Endothelial cell of umbilical vein (primary cell): ENCODE results near the gene TJP3. TPM values are rescaled to one million over a fixed set of nuclear protein-coding genes. Genes with fewer than 3 reads are reported as not detected.

ENCODE experiments used
- BruUV-seq: library from RNA; stranded (reverse); fragments of 400-500 nt; replicated peaks from 2 replicates; lab custom pipeline; 2021; lab: Mats Ljungman, UMichigan
- CTCF ChIA-PET: fragments of 300-600, 350-600 bp; sonication (Branson Sonifier 250); formaldehyde crosslinking; loops from one replicate; lab custom pipeline; 2021; ENCODE audit warnings: antibody characterized with exemption, inconsistent platforms; lab: Charles Lee
- POLR2A ChIA-PET: fragments of 300-600, 350-600 bp; sonication (Branson Sonifier 250); formaldehyde crosslinking; loops from one replicate; lab custom pipeline; 2021; ENCODE audit warnings: antibody characterized with exemption, inconsistent platforms; lab: Charles Lee
- DNase-seq: peaks from one replicate; pipeline ENCODE4 v3.0.0-alpha.2; 2011; ENCODE audit warnings: low read depth, low spot score
- FAIRE-seq: peaks from 2 replicates; lab custom pipeline; 2011; peaks lifted over from hg19 to GRCh38; lab: Jason Lieb, UNC
- H2AFZ ChIP-seq: 2 replicates; pipeline ENCODE4 v1.6.0; 2012; ENCODE audit warnings: low read depth, low read length, control low read depth, inconsistent platforms
- H3K27ac ChIP-seq: 2 replicates; pipeline ENCODE4 v1.5.1; 2011; ENCODE audit warnings: low read depth, mild to moderate bottlenecking, control low read depth, low read length, moderate library complexity; ENCODE audit not compliant: insufficient read depth
- H3K27me3 ChIP-seq, 2 experiments: 2 replicates each; pipeline versions ENCODE4 v1.6.0 to v1.6.1; 2011; ENCODE audit warnings: low read length in 2 of 2, mixed read lengths in 1 of 2; ENCODE audit not compliant: control insufficient read depth in 2 of 2, insufficient read depth in 2 of 2
- H3K36me3 ChIP-seq, 2 experiments: 2 replicates in 1 of 2; 3 replicates in 1 of 2; pipeline ENCODE4 v1.5.1; 2011; ENCODE audit warnings: low read length in 2 of 2, mild to moderate bottlenecking in 1 of 2, moderate library complexity in 1 of 2; ENCODE audit not compliant: control insufficient read depth in 2 of 2, insufficient read depth in 2 of 2; ENCODE audit errors: extremely low read depth in 1 of 2
- H3K4me1 ChIP-seq: 3 replicates; pipeline ENCODE4 v1.5.1; 2011; ENCODE audit warnings: mild to moderate bottlenecking, low read length; ENCODE audit not compliant: control insufficient read depth, insufficient read depth; ENCODE audit errors: extremely low read depth
- H3K4me2 ChIP-seq: 2 replicates; pipeline ENCODE4 v1.6.1; 2011; ENCODE audit warnings: low read length, control low read depth, mixed read lengths; ENCODE audit not compliant: insufficient read depth
- H3K4me3 ChIP-seq, 3 experiments: fragments of 200-600 bp in 1 of 3; sonication (generic), shearing (Covaris generic) in 1 of 3; replicated peaks in 1 of 3; 2 replicates each; pipeline ENCODE4 v1.5.1; 2011 to 2016; ENCODE audit warnings: control low read depth in 3 of 3, low read length in 3 of 3, mild to moderate bottlenecking in 2 of 3, inconsistent platforms in 1 of 3, low read depth in 1 of 3, moderate library complexity in 1 of 3; ENCODE audit not compliant: insufficient read depth in 1 of 3
- H3K79me2 ChIP-seq: 2 replicates; pipeline ENCODE4 v1.6.0; 2012; ENCODE audit warnings: low read length, inconsistent platforms; ENCODE audit not compliant: control insufficient read depth, insufficient read depth
- H3K9ac ChIP-seq: replicated peaks from 2 replicates; pipeline ENCODE3; 2011; ENCODE audit warnings: low read length, control low read depth; ENCODE audit not compliant: insufficient read depth; ENCODE audit errors: extremely low read depth
- H3K9me1 ChIP-seq: replicated peaks from 3 replicates; pipeline ENCODE4 v1.6.0; 2011; ENCODE audit warnings: mild to moderate bottlenecking, low read length; ENCODE audit not compliant: control insufficient read depth, insufficient read depth; ENCODE audit errors: extremely low read depth
- H3K9me3 ChIP-seq: replicated peaks from 2 replicates; pipeline ENCODE4 v1.5.1; 2012; ENCODE audit warnings: low read length, inconsistent platforms; ENCODE audit not compliant: control insufficient read depth, insufficient read depth
- H4K20me1 ChIP-seq: replicated peaks from 2 replicates; pipeline ENCODE3; 2011; ENCODE audit warnings: mild to moderate bottlenecking, low read length; ENCODE audit not compliant: control insufficient read depth, insufficient read depth; ENCODE audit errors: extremely low read depth
- CTCF ChIP-seq, 2 donors: IDR thresholded peaks; 1 replicate in 1 of 2; 2 replicates in 1 of 2; pipeline ENCODE4 v1.5.1; 2011; ENCODE audit warnings: low read length in 2 of 2, mild to moderate bottlenecking in 2 of 2, moderate library complexity in 2 of 2, control low read depth in 1 of 2, inconsistent platforms in 1 of 2, low read depth in 1 of 2; ENCODE audit not compliant: insufficient read depth in 1 of 2; ENCODE audit errors: extremely low read depth in 1 of 2
- EZH2 ChIP-seq: IDR thresholded peaks from 2 replicates; pipeline ENCODE4 v1.6.1; 2012; ENCODE audit warnings: borderline replicate concordance, low read depth, mild to moderate bottlenecking, moderate library complexity, low read length, inconsistent platforms; ENCODE audit not compliant: severe bottlenecking
- FOS ChIP-seq: IDR thresholded peaks from 2 replicates; pipeline ENCODE4 v1.6.1; 2011; ENCODE audit warnings: mild to moderate bottlenecking, low read length, moderate library complexity, borderline replicate concordance; ENCODE audit not compliant: insufficient read depth
- GATA2 ChIP-seq: IDR thresholded peaks from 2 replicates; pipeline ENCODE4 v1.7.0; 2011; ENCODE audit warnings: low read depth, mild to moderate bottlenecking, moderate library complexity, mixed read lengths, low read length; ENCODE audit not compliant: insufficient read length, insufficient read depth
- JUN ChIP-seq: IDR thresholded peaks from 2 replicates; pipeline ENCODE4 v1.6.1; 2011; ENCODE audit warnings: borderline replicate concordance, low read depth; ENCODE audit not compliant: insufficient read length, insufficient read depth
- MAX ChIP-seq: IDR thresholded peaks from 2 replicates; pipeline ENCODE4 v1.6.1; 2011; ENCODE audit not compliant: insufficient read depth, insufficient read length
- MYC ChIP-seq: IDR thresholded peaks from one replicate; pipeline ENCODE4 v1.6.1; 2011; ENCODE audit warnings: mild to moderate bottlenecking, low read depth, low read length
- POLR2A ChIP-seq: IDR thresholded peaks from 2 replicates; pipeline ENCODE4 v1.6.1; 2012; ENCODE audit warnings: low read depth, mild to moderate bottlenecking, control low read depth, low read length
- POLR2AphosphoS5 ChIP-seq: IDR thresholded peaks from 2 replicates; pipeline ENCODE4 v1.6.1; 2012; ENCODE audit warnings: low read depth, mild to moderate bottlenecking, control low read depth, low read length, moderate library complexity; ENCODE audit not compliant: insufficient read depth
- dilution Hi-C: fragments of 300-500 bp; cut with MboI; formaldehyde crosslinking; loops from one replicate; pipeline ENCODE4 v1.15.0; 2019; ENCODE audit warnings: low sequenced_read_pairs; ENCODE audit not compliant: extremely low pct_ligation_motif_present
- intact Hi-C: fragments of 100-400 bp; cut with micrococcal nuclease; formaldehyde crosslinking; loops from one replicate; pipeline ENCODE4 v1.10.0; 2022
- polyA plus RNA-seq, 4 experiments: library from polyadenylated mRNA; depleted of rRNA in 3 of 4; stranded (reverse) in 3 of 4; unstranded in 1 of 4; fragments of >200 nt; gene quantifications; 2 replicates each; pipeline versions ENCODE4 v1.2.1 to v1.2.3, GENCODE V29; 2011 to 2012; ENCODE audit warnings: missing spikeins in 1 of 4
- total RNA-seq: library from RNA; stranded (reverse); gene quantifications from 2 replicates; pipeline ENCODE4 v1.2.3, GENCODE V29; 2021

Gene TJP3
- total and polyA plus RNA-seq, 2 donors (not counting 3 experiments of a cell fraction or from before 2014, with no cell fraction given): 0.10 TPM; not detected in 1

- CTCF ChIA-PET: interaction anchor here (0.8 to 1.0 kb wide), 3 partner anchors 17 to 208 kb away, joined by 3 to 5 read pairs (median 3); no protein-coding TSS in a partner anchor
- Histone ChIP-seq H3K9ac (no peak overlapping the region), H3K79me2 (no peaks in the 10 kb centered on the region), H2AFZ (no peak overlapping the region), H3K27me3 (no peaks in the 10 kb centered on the region), H3K27ac (no peak overlapping the region), H3K36me3 (no peaks in the 10 kb centered on the region), H3K9me3 (peaks cover 2% of the 10 kb centered on the region), H3K9me1 (no peaks in the 10 kb centered on the region), H4K20me1 (no peaks in the 10 kb centered on the region), H3K4me3 (no peak overlapping the region), H3K4me2 (no peak overlapping the region), H3K4me1 (no peaks in the 10 kb centered on the region)
- dilution Hi-C loops (no loop called here), intact Hi-C loops (no loop called here)
- BruUV-seq: no TSS peak
- TF ChIP-seq FOS (no peak), MYC (no peak)
- no peak for FAIRE-seq
- POLR2A ChIA-PET: no interaction called here
- no peak for DNase-seq
These were observed 70.9 kb downstream of the TJP3 start for GRCh38 chr19:3778899-3779723.

- Histone ChIP-seq H3K4me3 (no peak overlapping the region), H3K9ac (no peak overlapping the region), H2AFZ (no peak overlapping the region), H3K27me3 (peaks cover 8 to 9% of the 10 kb centered on the region in 2 experiments), H3K4me1 (no peaks in the 10 kb centered on the region), H3K79me2 (no peaks in the 10 kb centered on the region), H3K9me1 (no peaks in the 10 kb centered on the region), H3K4me2 (no peak overlapping the region), H3K27ac (no peak overlapping the region), H4K20me1 (no peaks in the 10 kb centered on the region), H3K36me3 (no peaks in the 10 kb centered on the region), H3K9me3 (peaks cover 2% of the 10 kb centered on the region)
- CTCF ChIA-PET: no interaction called here
- POLR2A ChIA-PET: no interaction called here
- intact Hi-C loops: no loop called here
- TF ChIP-seq CTCF (IDR thresholded peaks at IDR 0.05; ENCODE audit: extremely low read depth in 1 of 2, insufficient read depth in 1 of 2, low read depth in 1 of 2, low read length in 2 of 2): no peak
- TF ChIP-seq MAX: no peak
- TF ChIP-seq JUN: no peak
- TF ChIP-seq EZH2: no peak
- TF ChIP-seq GATA2: no peak
- TF ChIP-seq POLR2AphosphoS5: no peak
- TF ChIP-seq POLR2A: no peak
- no peak for TF ChIP-seq FOS
- no peak for TF ChIP-seq MYC
- DNase-seq (no peak), FAIRE-seq (no peak)
- dilution Hi-C loops: no loop called here
- BruUV-seq: no TSS peak
These were observed 72.7 kb downstream of the TJP3 start for GRCh38 chr19:3780786-3781304.
